HG03159 (cell line): Measurements from ENCODE around the gene ELANE.
"Not testable (repeated sequence)": the region's sequence is repeated elsewhere in the genome, so short reads cannot be mapped to it uniquely, and the experiment has no call there.

Source experiments
- ATAC-seq: cut with Tn5 transposase; IDR thresholded peaks from one replicate; pipeline ENCODE4 v1.9.1; 2021; ENCODE audit warnings: mild to moderate bottlenecking, moderate library complexity; ENCODE audit not compliant: unreplicated experiment

Gene ELANE

GRCh38 chr19:835210-835810 lies 16.8 kb upstream of the ELANE start:
- ATAC-seq, result no peak

- ATAC-seq, result no peak
Observed at GRCh38 chr19:840519-841206, 11.4 kb upstream of the ELANE start, which contains the start of gene PRTN3. TSS of gene PRTN3 (plus strand) at chr19:840999. CDS start at chr19:841009, 10 bp downstream.

GRCh38 chr19:842802-843179 lies 9.3 kb upstream of the ELANE start:
- not testable (repeated sequence) for ATAC-seq

- no peak for ATAC-seq
Observed at GRCh38 chr19:843180-843835, 8.8 kb upstream of the ELANE start.

- no peak for ATAC-seq
Observed at GRCh38 chr19:843836-844545, 8.1 kb upstream of the ELANE start.

GRCh38 chr19:844546-844971 lies 7.5 kb upstream of the ELANE start:
- ATAC-seq, result no peak

- ATAC-seq, result no peak
Observed at GRCh38 chr19:845707-846521, 6.2 kb upstream of the ELANE start.

- no peak for ATAC-seq
Observed at GRCh38 chr19:848386-848921, 3.6 kb upstream of the ELANE start.

GRCh38 chr19:849195-849594 lies 2.9 kb upstream of the ELANE start:
- ATAC-seq, result not testable (repeated sequence)

GRCh38 chr19:850221-850978 lies 1.7 kb upstream of the ELANE start:
- no peak for ATAC-seq

- ATAC-seq, result no peak
Observed at GRCh38 chr19:850979-851335, 1.1 kb upstream of the ELANE start.

- no peak for ATAC-seq
Observed at GRCh38 chr19:853014-853585, 997 bp downstream of the ELANE start.

- ATAC-seq, result not testable (repeated sequence)
Observed at GRCh38 chr19:853614-854220, 1.6 kb downstream of the ELANE start.

- no peak for ATAC-seq
Observed at GRCh38 chr19:854549-854948, 2.4 kb downstream of the ELANE start.

GRCh38 chr19:855142-855541 lies 3.0 kb downstream of the ELANE start:
- no peak for ATAC-seq

GRCh38 chr19:855566-856120 lies 3.5 kb downstream of the ELANE start:
- ATAC-seq, result no peak

GRCh38 chr19:858284-858683 lies 6.2 kb downstream of the ELANE start:
- no peak for ATAC-seq
